ENCODE data around the gene PLEKHJ1.

PLEKHJ1 gene

GRCh38 chr19:2217591-2217990 is 18.5 kb downstream of the PLEKHJ1 start:
- DNase-seq: no peak

GRCh38 chr19:2216361-2217225 is 19.5 kb downstream of the PLEKHJ1 start:
- DNase-seq: no peak

- no peak for DNase-seq
Observed at GRCh38 chr19:2215281-2215751, 20.8 kb downstream of the PLEKHJ1 start.

- DNase-seq: no peak
Observed at GRCh38 chr19:2214251-2214650, 21.9 kb downstream of the PLEKHJ1 start.

- no peak for DNase-seq
Observed at GRCh38 chr19:2213799-2214198, 22.3 kb downstream of the PLEKHJ1 start.

- DNase-seq: no peak
Observed at GRCh38 chr19:2212861-2213711, 23.0 kb downstream of the PLEKHJ1 start.

GRCh38 chr19:2210987-2211740 is 25.0 kb downstream of the PLEKHJ1 start:
- DNase-seq: no peak

GRCh38 chr19:2210206-2210605 is 25.9 kb downstream of the PLEKHJ1 start:
- DNase-seq: no peak

GRCh38 chr19:2209408-2209807 is 26.7 kb downstream of the PLEKHJ1 start:
- no peak for DNase-seq

- no peak for DNase-seq
Observed at GRCh38 chr19:2208975-2209374, 27.2 kb downstream of the PLEKHJ1 start.

GRCh38 chr19:2207991-2208860 is 27.9 kb downstream of the PLEKHJ1 start:
- DNase-seq: peak; percentile 83

- no peak for DNase-seq
Observed at GRCh38 chr19:2207008-2207407, 29.1 kb downstream of the PLEKHJ1 start.

GRCh38 chr19:2202366-2202765 is 33.8 kb downstream of the PLEKHJ1 start:
- DNase-seq: no peak

- no peak for DNase-seq
Observed at GRCh38 chr19:2201473-2202148, 34.5 kb downstream of the PLEKHJ1 start.

- DNase-seq: peak; percentile 15
Observed at GRCh38 chr19:2200624-2201294, 35.4 kb downstream of the PLEKHJ1 start.

GRCh38 chr19:2199861-2200623 is 36.1 kb downstream of the PLEKHJ1 start:
- no peak for DNase-seq

- DNase-seq: no peak
Observed at GRCh38 chr19:2199215-2199614, 36.9 kb downstream of the PLEKHJ1 start.

GRCh38 chr19:2198317-2198716 is 37.8 kb downstream of the PLEKHJ1 start:
- DNase-seq: no peak

GRCh38 chr19:2197270-2197669 is 38.9 kb downstream of the PLEKHJ1 start:
- no peak for DNase-seq

- DNase-seq: no peak
Observed at GRCh38 chr19:2195914-2196313, 40.2 kb downstream of the PLEKHJ1 start.

All from fibroblast of skin of right biceps (primary cell).